Prostate gland (tissue), 2 donors: ENCODE data around the gene AGBL3. TPM values are rescaled to one million over a fixed set of nuclear protein-coding genes. Genes with fewer than 3 reads are reported as not detected.
A peak's percentile ranks its signal among the peaks of the same experiment; 100 is the strongest.

Experiments used
- DNase-seq: peaks from one replicate; pipeline ENCODE4 v3.0.0-alpha.2; 2019; ENCODE audit warnings: low spot score
- H3K27ac ChIP-seq, 2 donors: fragments of 200-600 bp; sonication (generic); 2 replicates each; pipeline ENCODE4 v1.5.1; 2017 to 2019
- H3K27me3 ChIP-seq: fragments of 200-600 bp; sonication (generic); replicated peaks from 2 replicates; pipeline ENCODE4 v1.5.1; 2019; ENCODE audit not compliant: insufficient read depth
- H3K36me3 ChIP-seq, 2 donors: fragments of 200-600 bp; sonication (generic); 1 replicate in 1 of 2; 2 replicates in 1 of 2; pipeline versions ENCODE4 v1.5.1 to v1.8.1; 2017 to 2019
- H3K4me1 ChIP-seq: fragments of 200-600 bp; sonication (generic); replicated peaks from 2 replicates; pipeline ENCODE4 v1.5.1; 2019
- H3K4me3 ChIP-seq, 2 donors: fragments of 200-600 bp; sonication (generic); 2 replicates each; pipeline ENCODE4 v1.5.1; 2017 to 2019
- H3K9me3 ChIP-seq: fragments of 200-600 bp; sonication (generic); 2 replicates; pipeline ENCODE4 v1.5.1; 2017
- POLR2A ChIP-seq: fragments of 450-650 bp; IDR thresholded peaks from one replicate; pipeline ENCODE4 v1.6.1; 2016; ENCODE audit warnings: antibody characterized with exemption, mild to moderate bottlenecking
- POLR2AphosphoS5 ChIP-seq: sonication (generic); formaldehyde crosslinking; IDR thresholded peaks from one replicate; pipeline ENCODE4 v1.6.1; 2017; ENCODE audit warnings: antibody characterized with exemption
- WGBS: methylation state at CpG from one replicate; pipeline ENCODE4 v1.1.5; 2018; 5-methylcytosine and 5-hydroxymethylcytosine counted together
- intact Hi-C: fragments of 100-400 bp; cut with DNase I; formaldehyde crosslinking; loops from one replicate; pipeline ENCODE4 v1.14.2; 2022
- total RNA-seq, 2 donors: library from RNA; depleted of rRNA; stranded (reverse); fragments of >200 nt; gene quantifications; one replicate each; pipeline ENCODE4 v1.1.0, GENCODE V29; 2016
- TF ChIP-seq, protein P1 (sequence below), 4 experiments: fragments of 200-600 bp in 2 of 4; fragments of 450-650 bp in 2 of 4; sonication (generic) in 2 of 4; IDR thresholded peaks; 1 replicate in 3 of 4; 2 replicates in 1 of 4; pipeline ENCODE4 v1.5.1; 2016 to 2019; ENCODE audit warnings: antibody characterized with exemption in 4 of 4, mild to moderate bottlenecking in 2 of 4, moderate library complexity in 2 of 4

AGBL3 gene
- total RNA-seq, 2 donors from 2014 or later = 1.4 to 2.6 TPM

GRCh38 chr7:135164357-135165061, 178.2 kb downstream of the AGBL3 start:
- TF ChIP-seq POLR2A (no peak), POLR2AphosphoS5 (no peak)
- TF ChIP-seq, protein P1, sequence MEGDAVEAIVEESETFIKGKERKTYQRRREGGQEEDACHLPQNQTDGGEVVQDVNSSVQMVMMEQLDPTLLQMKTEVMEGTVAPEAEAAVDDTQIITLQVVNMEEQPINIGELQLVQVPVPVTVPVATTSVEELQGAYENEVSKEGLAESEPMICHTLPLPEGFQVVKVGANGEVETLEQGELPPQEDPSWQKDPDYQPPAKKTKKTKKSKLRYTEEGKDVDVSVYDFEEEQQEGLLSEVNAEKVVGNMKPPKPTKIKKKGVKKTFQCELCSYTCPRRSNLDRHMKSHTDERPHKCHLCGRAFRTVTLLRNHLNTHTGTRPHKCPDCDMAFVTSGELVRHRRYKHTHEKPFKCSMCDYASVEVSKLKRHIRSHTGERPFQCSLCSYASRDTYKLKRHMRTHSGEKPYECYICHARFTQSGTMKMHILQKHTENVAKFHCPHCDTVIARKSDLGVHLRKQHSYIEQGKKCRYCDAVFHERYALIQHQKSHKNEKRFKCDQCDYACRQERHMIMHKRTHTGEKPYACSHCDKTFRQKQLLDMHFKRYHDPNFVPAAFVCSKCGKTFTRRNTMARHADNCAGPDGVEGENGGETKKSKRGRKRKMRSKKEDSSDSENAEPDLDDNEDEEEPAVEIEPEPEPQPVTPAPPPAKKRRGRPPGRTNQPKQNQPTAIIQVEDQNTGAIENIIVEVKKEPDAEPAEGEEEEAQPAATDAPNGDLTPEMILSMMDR (IDR thresholded peaks at IDR 0.05) = no peak
- DNase-seq = no peak
- peaks cover 3% of the 10 kb centered on the region for H3K4me1 ChIP-seq
- WGBS = 77% methylated on average over 15 of the region's 18 CpGs
- intact Hi-C loops = loop anchor here (5.0 kb wide), 1 partner anchor 177 kb away; the partner anchor contains the start of gene AGBL3
- H3K36me3 ChIP-seq = peaks cover 0 to 4% of the 10 kb centered on the region in 2 donors
- H3K9me3 ChIP-seq = no peaks in the 10 kb centered on the region
- H3K4me3 ChIP-seq = no peak overlapping the region
- no peak overlapping the region for H3K27ac ChIP-seq
- H3K27me3 ChIP-seq = no peaks in the 10 kb centered on the region

GRCh38 chr7:135165862-135166261, 179.6 kb downstream of the AGBL3 start:
- Histone ChIP-seq H3K9me3 (no peaks in the 10 kb centered on the region), H3K4me1 (peaks cover 3% of the 10 kb centered on the region), H3K27me3 (no peaks in the 10 kb centered on the region), H3K36me3 (peaks cover 0 to 4% of the 10 kb centered on the region in 2 donors), H3K4me3 (no peak overlapping the region), H3K27ac (no peak overlapping the region)
- no peak for TF ChIP-seq POLR2AphosphoS5
- TF ChIP-seq POLR2A = no peak
- TF ChIP-seq, protein P1 (IDR thresholded peaks at IDR 0.05) = no peak
- intact Hi-C loops = loop anchor here (5.0 kb wide), 1 partner anchor 179 kb away; the partner anchor contains the start of gene AGBL3
- WGBS = 87% methylated on average over 4 of the region's 4 CpGs
- DNase-seq = no peak

GRCh38 chr7:135166338-135166990, 180.2 kb downstream of the AGBL3 start:
- H3K36me3 ChIP-seq = peaks cover 0 to 4% of the 10 kb centered on the region in 2 donors
- WGBS = 87% methylated on average over 18 of the region's 18 CpGs
- H3K27me3 ChIP-seq = no peaks in the 10 kb centered on the region
- no peaks in the 10 kb centered on the region for H3K9me3 ChIP-seq
- H3K4me3 ChIP-seq = no peak overlapping the region
- no peak for DNase-seq
- H3K4me1 ChIP-seq = peaks cover 3% of the 10 kb centered on the region
- H3K27ac ChIP-seq = no peak overlapping the region
- intact Hi-C loops = loop anchor here (5.0 kb wide), 1 partner anchor 179 kb away; the partner anchor contains the start of gene AGBL3
- TF ChIP-seq POLR2A (no peak), POLR2AphosphoS5 (no peak)
- TF ChIP-seq, protein P1 (IDR thresholded peaks at IDR 0.05) = no peak

- peaks cover 3% of the 10 kb centered on the region for H3K4me1 ChIP-seq
- intact Hi-C loops = loop anchor here (5.0 kb wide), 1 partner anchor 180 kb away; the partner anchor contains the start of gene AGBL3
Observed at GRCh38 chr7:135167365-135167917, 181.1 kb downstream of the AGBL3 start.

More at GRCh38 chr7:135167365-135167917, 181.1 kb downstream of the AGBL3 start:
- Histone ChIP-seq H3K27me3 (no peaks in the 10 kb centered on the region), H3K4me3 (no peak overlapping the region), H3K36me3 (peaks cover 0 to 4% of the 10 kb centered on the region in 2 donors), H3K27ac (peak overlapping the region in 1 of 2 donors; percentile 5), H3K9me3 (no peaks in the 10 kb centered on the region)
- DNase-seq = no peak
- 78% methylated on average over 12 of the region's 12 CpGs for WGBS
- no peak for TF ChIP-seq POLR2A
- TF ChIP-seq POLR2AphosphoS5 = no peak
- TF ChIP-seq, protein P1 (IDR thresholded peaks at IDR 0.05) = no peak
